ENCODE data around the gene DDAH1.

GRCh38 chr1:85452948-85453347 is 12.0 kb downstream of the DDAH1 start:
- TF ChIP-seq ZBTB33 (IDR thresholded peaks at IDR 0.05) (no peak), CTCF (IDR thresholded peaks at IDR 0.05; ENCODE audit: low read depth, low read length, missing input control) (no peak), TAF1 (conservative IDR thresholded peaks at IDR 0.05) (no peak), YY1 (IDR thresholded peaks at IDR 0.05) (no peak), FOXA1 (IDR thresholded peaks at IDR 0.05) (no peak), EGR1 (IDR thresholded peaks at IDR 0.05; ENCODE audit: low read depth in 2 of 2) (no peak), SP1 (IDR thresholded peaks at IDR 0.05) (no peak), MAX (IDR thresholded peaks at IDR 0.05) (no peak), NR2F2 (IDR thresholded peaks at IDR 0.05) (peak; percentile 27)
